ENCODE results near the gene ULK4.

The ULK4 gene

GRCh38 chr3:41209646-41210045 lies 752.3 kb downstream of the ULK4 start:
- no peak for DNase-seq

- DNase-seq, result peak; percentile 65
Observed at GRCh38 chr3:41208507-41209220, 753.2 kb downstream of the ULK4 start.

- DNase-seq, result no peak
Observed at GRCh38 chr3:41207355-41207754, 754.5 kb downstream of the ULK4 start.

GRCh38 chr3:41205591-41205990 lies 756.3 kb downstream of the ULK4 start:
- DNase-seq, result no peak

GRCh38 chr3:41204369-41204768 lies 757.5 kb downstream of the ULK4 start:
- DNase-seq, result no peak

GRCh38 chr3:41202834-41203345 lies 759.0 kb downstream of the ULK4 start:
- DNase-seq, result peak; percentile 65

- no peak for DNase-seq
Observed at GRCh38 chr3:41202075-41202833, 759.6 kb downstream of the ULK4 start.

GRCh38 chr3:41200669-41201021 lies 761.3 kb downstream of the ULK4 start:
- DNase-seq, result peak; percentile 79

GRCh38 chr3:41199866-41200668 lies 761.8 kb downstream of the ULK4 start:
- peak; percentile 33 for DNase-seq

GRCh38 chr3:41198950-41199865 lies 762.7 kb downstream of the ULK4 start, which contains the start of gene CTNNB1:
Gene CTNNB1 (plus strand): TSS chr3:41199505. CDS start chr3:41224069, 24,564 bp downstream.
- peak; percentile 96 for DNase-seq

- no peak for DNase-seq
Observed at GRCh38 chr3:41198526-41198925, 763.4 kb downstream of the ULK4 start.

- DNase-seq, result no peak
Observed at GRCh38 chr3:41198046-41198445, 763.9 kb downstream of the ULK4 start.

Data from fibroblast of skin of abdomen (primary cell).